Caki2 (cell line): ENCODE measurements around the gene SUMF2. TPM values are rescaled to one million over a fixed set of nuclear protein-coding genes. Genes with fewer than 3 reads are reported as not detected.

Experiments
- total RNA-seq: library from RNA; depleted of rRNA; stranded (reverse); fragments of >200 nt; shearing (Covaris generic); gene quantifications from 2 replicates; pipeline ENCODE4 v1.2.3, GENCODE V29; 2014; ENCODE audit warnings: low replicate concordance; rRNA removed

SUMF2 gene
- total RNA-seq, 1 experiment from 2014 or later: 239 TPM

Other genes with a start within 250 kb of the SUMF2 start
- gene SEPTIN14, start 201.5 kb upstream of the SUMF2 start, total RNA-seq: not detected in 2 replicates
- 0.09 TPM in 1 of 2 replicates, not detected in the other for gene ZNF713, start 176.8 kb upstream of the SUMF2 start, total RNA-seq
- 21.8 and 27.3 TPM in 2 replicates for gene MRPS17, start 112.4 kb upstream of the SUMF2 start, total RNA-seq
- gene NIPSNAP2, start 99.7 kb upstream of the SUMF2 start, total RNA-seq: 6.8 and 17.0 TPM in 2 replicates
- gene PSPH, start 12.8 kb upstream of the SUMF2 start, total RNA-seq: 84.5 and 150 TPM in 2 replicates
- gene CCT6A, start 12.5 kb upstream of the SUMF2 start, total RNA-seq: 498 and 549 TPM in 2 replicates
- gene PHKG1, start 28.7 kb downstream of the SUMF2 start, total RNA-seq: 1.3 TPM in 1 of 2 replicates, not detected in the other
- 762 and 771 TPM in 2 replicates for gene CHCHD2, start 42.2 kb downstream of the SUMF2 start, total RNA-seq
- not detected in 2 replicates for gene NUPR2, start 52.1 kb downstream of the SUMF2 start, total RNA-seq